OCI-LY1 (cell line): ENCODE data around the gene SLC1A3.

Experiments used
- EZH2 ChIP-seq: fragments of 200-600 bp; sonication (generic), shearing (Covaris generic); IDR thresholded peaks from 2 replicates; pipeline ENCODE4 v1.8.0; 2017; ENCODE audit warnings: borderline replicate concordance, mixed run types, mild to moderate bottlenecking, antibody characterized with exemption, low read length, moderate library complexity, mixed read lengths
- TF ChIP-seq, protein P1 (sequence below): fragments of 200-600 bp; sonication (generic), shearing (Covaris generic); IDR thresholded peaks from 2 replicates; pipeline ENCODE4 v1.5.1; 2017; ENCODE audit warnings: mild to moderate bottlenecking, antibody characterized with exemption, low read length, moderate library complexity, mixed read lengths

DNA sequence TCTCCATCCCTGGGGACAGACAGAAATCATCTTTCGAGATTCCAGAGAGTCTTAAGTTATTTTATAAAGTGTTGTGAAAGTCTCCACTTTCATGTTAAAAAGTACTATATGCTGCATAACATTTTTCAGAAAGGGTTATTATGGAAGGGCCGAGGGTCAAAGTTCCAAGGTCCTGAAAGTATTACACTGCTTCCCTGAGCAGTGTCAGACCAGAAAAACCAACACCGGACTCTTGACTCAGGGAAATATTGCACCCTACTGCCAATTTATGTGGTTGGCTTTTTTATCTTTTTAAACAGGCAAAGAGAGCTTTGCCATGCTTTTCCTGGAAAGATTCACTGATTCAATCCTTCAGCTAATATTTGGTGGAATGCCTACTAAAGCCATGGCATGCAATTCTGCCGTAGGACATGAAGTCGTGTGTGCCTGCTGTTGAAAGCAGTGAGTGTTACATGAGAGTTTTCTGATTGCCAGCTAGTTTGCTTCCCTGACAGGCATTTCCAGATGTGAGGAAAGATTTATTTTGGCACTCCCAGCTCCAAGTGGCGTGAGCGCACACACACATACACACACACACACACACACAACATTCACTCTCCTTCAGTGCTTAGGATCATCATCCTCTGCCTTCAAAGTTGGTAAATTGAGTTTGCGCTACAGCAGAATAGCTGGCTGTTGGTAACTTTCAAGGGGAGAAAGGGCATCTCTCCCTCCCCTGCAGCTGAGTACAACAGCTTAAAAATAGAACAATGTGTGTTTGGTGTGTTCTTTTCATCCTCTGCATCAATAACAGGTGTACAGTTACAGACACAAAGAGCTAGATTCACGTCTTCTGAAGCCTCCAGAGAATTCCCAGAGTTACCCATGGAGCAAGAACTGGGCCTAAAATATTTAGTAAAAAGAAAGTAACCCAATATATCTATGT lies 45.6 kb downstream of the SLC1A3 start:
- TF ChIP-seq, protein P1, sequence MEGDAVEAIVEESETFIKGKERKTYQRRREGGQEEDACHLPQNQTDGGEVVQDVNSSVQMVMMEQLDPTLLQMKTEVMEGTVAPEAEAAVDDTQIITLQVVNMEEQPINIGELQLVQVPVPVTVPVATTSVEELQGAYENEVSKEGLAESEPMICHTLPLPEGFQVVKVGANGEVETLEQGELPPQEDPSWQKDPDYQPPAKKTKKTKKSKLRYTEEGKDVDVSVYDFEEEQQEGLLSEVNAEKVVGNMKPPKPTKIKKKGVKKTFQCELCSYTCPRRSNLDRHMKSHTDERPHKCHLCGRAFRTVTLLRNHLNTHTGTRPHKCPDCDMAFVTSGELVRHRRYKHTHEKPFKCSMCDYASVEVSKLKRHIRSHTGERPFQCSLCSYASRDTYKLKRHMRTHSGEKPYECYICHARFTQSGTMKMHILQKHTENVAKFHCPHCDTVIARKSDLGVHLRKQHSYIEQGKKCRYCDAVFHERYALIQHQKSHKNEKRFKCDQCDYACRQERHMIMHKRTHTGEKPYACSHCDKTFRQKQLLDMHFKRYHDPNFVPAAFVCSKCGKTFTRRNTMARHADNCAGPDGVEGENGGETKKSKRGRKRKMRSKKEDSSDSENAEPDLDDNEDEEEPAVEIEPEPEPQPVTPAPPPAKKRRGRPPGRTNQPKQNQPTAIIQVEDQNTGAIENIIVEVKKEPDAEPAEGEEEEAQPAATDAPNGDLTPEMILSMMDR = no peak
- no peak for TF ChIP-seq EZH2
